ENCODE results near the gene SH3GL2.
A peak's percentile ranks its signal among the peaks of the same experiment; 100 is the strongest.

SH3GL2 gene

DNA sequence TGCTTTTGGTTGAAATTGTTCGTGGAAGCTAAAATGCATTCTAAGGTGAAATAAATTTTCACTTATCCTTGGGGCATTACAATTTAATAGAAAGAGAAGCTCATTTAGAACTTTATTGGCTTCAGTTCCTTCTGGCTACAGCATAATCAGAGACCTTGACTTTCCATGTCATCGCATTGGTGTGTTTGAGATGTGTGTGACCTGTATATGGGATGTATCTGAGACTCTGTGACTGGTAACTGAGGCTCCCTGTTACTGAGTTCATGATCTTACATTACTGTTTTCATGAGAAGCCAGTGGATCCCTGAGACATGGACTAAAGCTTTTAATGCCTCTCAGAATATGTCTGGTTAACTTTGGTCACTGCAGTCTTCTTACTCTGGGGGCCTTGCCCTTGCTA is 32.5 kb downstream of the SH3GL2 start:
- no peak for DNase-seq (ENCODE audit: low read depth, low spot score)

- no peak for DNase-seq (ENCODE audit: low read depth, low spot score)
Observed at GRCh38 chr9:17611917-17612316, 33.1 kb downstream of the SH3GL2 start.

GRCh38 chr9:17613758-17614157 is 34.9 kb downstream of the SH3GL2 start:
- DNase-seq (ENCODE audit: low read depth, low spot score): peak; percentile 92

DNA sequence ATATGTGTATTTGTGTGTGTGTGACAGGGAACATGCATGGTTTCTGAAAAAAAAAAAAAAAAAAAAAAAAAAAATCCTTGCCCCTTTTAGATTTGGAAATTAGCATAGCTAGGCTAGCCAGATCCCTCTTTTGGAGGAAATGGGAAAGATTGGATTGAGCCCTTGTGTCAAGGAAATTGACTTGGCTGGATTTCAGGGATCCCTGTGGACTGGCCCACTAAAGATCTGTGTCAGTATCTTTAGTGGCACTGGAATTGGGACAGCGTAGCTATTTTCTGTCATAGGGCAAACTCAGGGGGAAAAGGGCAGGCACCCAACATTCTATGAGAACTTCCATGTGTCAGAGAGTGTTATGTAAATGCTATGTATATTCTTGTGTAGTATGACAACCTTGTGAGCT is 35.4 kb downstream of the SH3GL2 start:
- DNase-seq (ENCODE audit: low read depth, low spot score): no peak

DNA sequence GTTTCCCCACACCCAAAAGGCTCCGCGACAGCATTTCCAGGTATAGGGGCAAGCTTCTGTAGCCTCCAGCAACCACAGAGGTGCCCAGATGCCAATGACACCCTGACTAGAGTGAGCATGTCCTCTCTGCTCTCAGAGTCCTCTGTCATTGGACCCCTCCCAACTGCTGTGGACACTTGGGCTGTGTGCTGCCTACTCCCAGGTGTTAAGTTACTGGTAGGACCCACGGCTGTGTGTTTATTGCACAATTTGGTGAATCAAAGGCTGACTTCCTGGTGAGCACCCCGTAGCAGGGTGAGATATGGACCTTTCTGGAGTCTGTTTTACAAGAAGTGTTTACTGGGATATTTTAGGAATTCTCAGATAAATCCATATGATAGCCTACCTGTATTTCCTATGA is 36.0 kb downstream of the SH3GL2 start:
- no peak for DNase-seq (ENCODE audit: low read depth, low spot score)

DNA sequence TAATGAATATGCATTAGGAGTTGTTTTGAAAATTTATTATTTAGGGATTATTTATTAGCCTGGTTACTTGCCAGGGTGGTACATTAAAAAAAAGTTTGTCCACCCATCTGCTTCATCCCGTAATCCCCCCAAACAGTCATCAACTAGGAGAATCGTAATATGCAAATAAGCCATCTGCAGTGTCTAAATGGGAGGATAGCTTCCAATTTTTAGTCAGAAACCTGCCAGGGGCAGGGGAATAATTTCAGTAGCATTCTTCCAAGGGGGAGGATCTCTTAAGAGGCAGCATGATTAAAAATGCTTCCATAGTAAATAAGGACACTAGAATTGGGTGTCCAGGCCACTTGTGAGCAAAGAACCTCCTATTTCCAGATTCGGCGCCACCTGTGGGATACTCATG is 43.3 kb downstream of the SH3GL2 start:
- DNase-seq (ENCODE audit: low read depth, low spot score): no peak

DNA sequence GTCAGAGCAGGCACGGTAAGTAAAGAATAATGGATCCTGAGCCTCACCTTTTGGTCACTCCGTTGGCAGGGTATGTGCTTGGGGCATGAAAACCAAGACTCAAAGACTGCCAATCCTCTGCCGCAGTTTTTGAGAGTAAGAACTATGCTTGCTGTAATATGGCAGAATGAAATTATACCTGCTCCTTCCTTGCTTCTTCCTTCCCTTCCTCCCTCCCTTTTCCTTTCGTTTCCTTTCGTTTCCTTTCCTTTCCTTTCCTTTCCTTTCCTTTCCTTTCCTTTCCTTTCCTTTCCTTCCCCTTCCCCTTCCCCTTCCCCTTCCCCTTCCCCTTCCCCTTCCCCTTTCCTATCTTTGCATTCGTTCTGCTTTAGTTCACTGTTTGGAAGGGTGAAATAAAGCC is 43.9 kb downstream of the SH3GL2 start:
- no peak for DNase-seq (ENCODE audit: low read depth, low spot score)

DNA sequence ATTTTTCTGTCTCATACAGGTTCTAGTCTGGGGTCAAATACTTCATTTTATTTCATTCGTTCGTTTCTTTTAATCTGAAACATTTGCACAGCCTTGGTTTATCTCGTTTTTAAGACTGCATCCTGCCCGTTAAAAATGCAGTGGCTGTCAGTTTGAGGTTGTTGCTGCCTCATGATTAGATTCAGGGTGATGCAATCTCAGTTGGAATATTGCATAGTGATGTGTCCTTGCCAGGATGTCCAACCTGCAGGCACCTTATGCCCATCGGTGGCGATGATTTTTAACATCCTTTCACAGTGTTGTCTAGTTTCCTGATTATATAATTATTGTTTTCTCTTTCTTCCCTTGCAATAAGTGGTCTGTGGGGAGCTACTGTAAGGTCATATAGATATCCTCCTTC is 45.1 kb downstream of the SH3GL2 start:
- DNase-seq (ENCODE audit: low read depth, low spot score): no peak

GRCh38 chr9:17624571-17624970 is 45.7 kb downstream of the SH3GL2 start:
- no peak for DNase-seq (ENCODE audit: low read depth, low spot score)

- DNase-seq (ENCODE audit: low read depth, low spot score): peak; percentile 18
Observed at GRCh38 chr9:17625644-17626388, 47.0 kb downstream of the SH3GL2 start.

DNA sequence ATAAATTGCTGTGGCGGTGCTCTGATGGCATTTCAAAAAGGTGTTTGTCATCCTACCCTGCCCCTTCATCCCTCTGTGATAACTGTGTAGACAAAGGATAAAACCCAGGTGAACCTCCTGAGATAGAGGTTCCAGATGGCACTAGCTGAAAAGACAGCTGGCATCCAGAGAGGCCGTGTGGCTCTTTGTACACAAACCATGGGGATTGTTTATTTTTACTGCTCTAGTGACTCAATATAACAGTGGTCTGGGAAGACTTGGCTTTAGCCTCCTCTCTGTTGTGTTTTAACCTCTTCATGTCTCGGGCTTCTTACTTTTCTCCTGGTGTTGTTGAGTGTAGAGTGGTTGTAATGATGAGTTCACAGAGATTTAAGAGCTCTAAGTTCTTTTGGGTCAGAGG is 48.8 kb downstream of the SH3GL2 start:
- DNase-seq (ENCODE audit: low read depth, low spot score): peak; percentile 21

DNA sequence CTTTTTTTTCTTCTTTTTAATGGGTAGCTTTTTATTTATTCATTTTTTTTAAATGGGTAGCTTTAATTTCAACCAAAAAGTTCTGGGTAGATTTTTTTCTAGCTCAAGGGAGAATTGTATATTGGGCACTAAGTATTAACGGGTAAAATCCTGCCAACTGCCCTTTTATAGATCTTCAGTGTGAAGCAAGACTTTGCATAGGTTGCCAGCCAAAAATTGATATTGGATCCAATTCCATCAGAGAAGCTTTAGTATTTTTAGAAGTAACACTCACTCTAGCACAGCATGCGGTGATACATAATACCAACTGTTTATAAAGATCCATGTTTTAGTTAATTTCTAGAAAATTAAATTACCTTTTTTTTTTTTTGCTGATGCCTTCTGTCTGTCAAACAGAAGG is 49.8 kb downstream of the SH3GL2 start:
- no peak for DNase-seq (ENCODE audit: low read depth, low spot score)

- DNase-seq (ENCODE audit: low read depth, low spot score): no peak
Observed at GRCh38 chr9:17630531-17630949, 51.7 kb downstream of the SH3GL2 start.

GRCh38 chr9:17631396-17631795 is 52.5 kb downstream of the SH3GL2 start:
- no peak for DNase-seq (ENCODE audit: low read depth, low spot score)

- DNase-seq (ENCODE audit: low read depth, low spot score): no peak
Observed at GRCh38 chr9:17632994-17633393, 54.1 kb downstream of the SH3GL2 start.

DNA sequence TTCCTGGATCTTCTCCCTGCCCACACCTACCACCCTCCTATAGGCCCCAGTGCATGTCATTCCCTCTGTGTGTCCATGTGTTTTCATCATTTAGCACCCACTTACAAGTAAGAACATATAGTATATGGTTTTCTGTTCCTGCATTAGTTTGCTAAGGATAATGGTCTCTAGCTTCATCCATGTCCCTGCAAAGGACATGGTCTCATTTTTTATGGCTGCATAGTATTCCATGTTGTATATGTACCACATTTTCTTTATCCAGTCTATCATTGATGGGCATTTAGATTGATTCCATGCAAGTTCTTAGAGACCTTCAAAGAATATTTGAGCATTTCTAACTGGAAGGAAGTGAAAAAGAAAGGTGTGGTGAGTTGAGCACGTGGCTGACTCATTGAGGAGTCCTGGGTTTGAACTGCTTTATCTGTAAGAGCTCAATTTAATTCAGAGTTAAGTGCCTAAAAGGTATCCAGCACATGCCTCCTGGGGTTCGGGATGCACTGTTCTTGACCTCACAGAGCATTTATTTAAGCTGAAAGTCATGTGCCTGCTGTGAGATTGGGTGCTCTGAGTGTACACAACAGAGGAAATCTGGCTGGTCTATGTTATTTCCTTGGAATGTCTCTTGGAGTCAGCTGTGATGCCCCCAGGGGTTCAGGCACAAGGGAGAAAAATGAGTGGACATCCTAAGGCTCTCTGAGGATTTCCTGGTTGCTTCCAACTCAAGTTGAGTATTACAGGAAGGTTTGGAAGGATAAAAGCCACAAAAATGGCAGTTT is 56.4 kb downstream of the SH3GL2 start:
- no peak for DNase-seq (ENCODE audit: low read depth, low spot score)

- no peak for DNase-seq (ENCODE audit: low read depth, low spot score)
Observed at GRCh38 chr9:17636349-17636748, 57.5 kb downstream of the SH3GL2 start.

DNA sequence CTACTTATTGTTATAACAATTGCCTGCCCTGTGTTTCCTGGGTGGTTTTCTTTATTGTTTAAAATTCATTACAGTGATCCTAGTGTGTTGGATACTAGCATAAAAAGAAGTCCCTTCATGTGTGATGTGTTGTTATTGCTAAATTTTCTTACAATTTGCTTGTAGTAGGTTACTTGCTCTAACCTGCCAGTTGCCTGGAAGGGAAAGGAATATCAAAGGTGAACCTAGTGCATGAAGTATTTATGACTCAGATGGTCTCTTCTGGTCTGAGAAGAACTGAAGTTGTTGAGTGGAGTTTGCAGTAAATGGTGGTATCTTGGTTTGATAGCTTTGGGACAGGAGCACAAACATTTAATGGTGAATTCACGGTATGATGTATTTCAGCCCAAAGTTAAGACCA is 58.0 kb downstream of the SH3GL2 start:
- DNase-seq (ENCODE audit: low read depth, low spot score): no peak

- no peak for DNase-seq (ENCODE audit: low read depth, low spot score)
Observed at GRCh38 chr9:17637229-17637628, 58.4 kb downstream of the SH3GL2 start.

DNA sequence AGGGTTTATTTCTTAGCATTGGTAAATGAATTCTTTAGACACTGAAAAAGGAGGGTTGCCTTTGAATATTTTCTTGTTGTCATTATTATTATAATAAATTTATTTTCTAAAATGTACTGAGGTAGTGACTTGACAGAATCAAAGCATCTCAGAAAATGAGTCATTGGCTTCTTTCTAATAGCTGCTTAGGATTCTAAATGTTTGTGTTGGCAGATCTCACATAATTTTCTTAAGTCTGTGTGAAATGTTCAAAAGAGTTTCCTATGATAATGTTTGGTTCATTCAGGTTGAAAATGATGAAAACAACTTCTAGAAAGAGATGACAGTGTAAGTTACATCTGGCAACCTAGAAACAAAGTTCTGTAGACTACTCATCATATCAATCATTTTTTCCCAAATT is 69.7 kb downstream of the SH3GL2 start:
- peak; percentile 30 for DNase-seq (ENCODE audit: low read depth, low spot score)

GRCh38 chr9:17651725-17652124 is 72.9 kb downstream of the SH3GL2 start:
- DNase-seq (ENCODE audit: low read depth, low spot score): no peak

GRCh38 chr9:17653947-17654465 is 75.1 kb downstream of the SH3GL2 start:
- DNase-seq (ENCODE audit: low read depth, low spot score): no peak

- DNase-seq (ENCODE audit: low read depth, low spot score): no peak
Observed at GRCh38 chr9:17656889-17657288, 78.0 kb downstream of the SH3GL2 start.

All from astrocyte of the hippocampus (primary cell).